Uterus (tissue), 4 donors: ENCODE measurements around the gene PLA2G4F. TPM values are rescaled to one million over a fixed set of nuclear protein-coding genes. Genes with fewer than 3 reads are reported as not detected.
"Not testable (repeated sequence)": the region's sequence is repeated elsewhere in the genome, so short reads cannot be mapped to it uniquely, and the experiment has no call there.

Source experiments
- DNase-seq, 2 donors: peaks; one replicate each; pipeline ENCODE4 v3.0.0-alpha.2; 2019 to 2020
- H3K27ac ChIP-seq, 2 donors: fragments of 200-600 bp; sonication (generic); 1 replicate in 1 of 2; 2 replicates in 1 of 2; pipeline ENCODE4 v1.5.1; 2016 to 2018
- H3K27me3 ChIP-seq, 2 donors: fragments of 200-600 bp; sonication (generic); one replicate each; pipeline ENCODE4 v1.5.1; 2018 to 2019; ENCODE audit warnings: control low read depth in 1 of 2
- H3K36me3 ChIP-seq, 2 donors: fragments of 200-600 bp; sonication (generic); one replicate each; pipeline ENCODE4 v1.5.1; 2019; ENCODE audit warnings: control low read depth in 1 of 2
- H3K4me1 ChIP-seq, 2 donors: fragments of 200-600 bp; sonication (generic); one replicate each; pipeline ENCODE4 v1.5.1; 2018 to 2019; ENCODE audit warnings: control low read depth in 1 of 2
- H3K4me3 ChIP-seq, 2 donors: fragments of 200-600 bp; sonication (generic); 1 replicate in 1 of 2; 2 replicates in 1 of 2; pipeline ENCODE4 v1.5.1; 2018 to 2019; ENCODE audit warnings: mild to moderate bottlenecking in 1 of 2
- H3K9me3 ChIP-seq, 2 donors: fragments of 200-600 bp; sonication (generic); one replicate each; pipeline ENCODE4 v1.5.1; 2019; ENCODE audit warnings: control low read depth in 1 of 2
- CTCF ChIP-seq, 4 experiments: fragments of 200-600 bp in 2 of 4; fragments of 450-650 bp in 2 of 4; sonication (generic) in 2 of 4; IDR thresholded peaks; one replicate each; pipeline ENCODE4 v1.5.1; 2016 to 2019; ENCODE audit warnings: antibody characterized with exemption in 4 of 4, mild to moderate bottlenecking in 2 of 4, moderate library complexity in 1 of 4
- POLR2A ChIP-seq, 2 donors: fragments of 450-650 bp; IDR thresholded peaks; one replicate each; pipeline ENCODE4 v1.6.1; 2016; ENCODE audit warnings: antibody characterized with exemption in 2 of 2, mild to moderate bottlenecking in 1 of 2, moderate library complexity in 1 of 2
- intact Hi-C: fragments of 100-400 bp; cut with DNase I; formaldehyde crosslinking; loops from one replicate; pipeline ENCODE4 v1.15.1; 2023; ENCODE audit warnings: low total_unique reads
- microRNA counts, 2 donors: library from miRNA; unstranded; fragments of <30 nt; microRNA quantifications; one replicate each; lab custom pipeline; 2016 to 2017
- microRNA-seq: library from miRNA; unstranded; fragments of <30 nt; microRNA quantifications from one replicate; pipeline ENCODE4, GENCODE V29; 2016; ENCODE audit warnings: borderline microRNAs expressed, borderline replicate concordance
- small RNA-seq: library from RNA; depleted of rRNA; stranded (forward); fragments of <200 nt; gene quantifications from one replicate; pipeline ENCODE3, GENCODE V24; 2016
- total RNA-seq, 4 donors: library from RNA; depleted of rRNA in 3 of 4; stranded (reverse); fragments of >200 nt in 3 of 4; gene quantifications; one replicate each; pipeline versions ENCODE4 v1.1.0 to v1.2.4, GENCODE V29; 2014 to 2023
- donor health status: DM: yes; HTN: yes; CAD: no.

The PLA2G4F gene
- total RNA-seq, 4 donors from 2014 or later, result 0.26 to 1.5 (median 0.29) TPM; not detected in 1

GRCh38 chr15:42092398-42093318 lies 63.8 kb downstream of the PLA2G4F start:
- Histone ChIP-seq H3K4me1 (no peaks in the 10 kb centered on the region), H3K36me3 (no peaks in the 10 kb centered on the region), H3K4me3 (no peak overlapping the region), H3K9me3 (no peaks in the 10 kb centered on the region), H3K27ac (no peak overlapping the region), H3K27me3 (no peaks in the 10 kb centered on the region)
- no peak for DNase-seq
- intact Hi-C loops, result no loop called here
- TF ChIP-seq POLR2A (IDR thresholded peaks at IDR 0.05) (no peak), CTCF (IDR thresholded peaks at IDR 0.05) (no peak)

- H3K27me3 ChIP-seq, DNase-seq, H3K27ac ChIP-seq, H3K4me3 ChIP-seq, H3K9me3 ChIP-seq, intact Hi-C loops, H3K4me1 ChIP-seq, H3K36me3 ChIP-seq: not testable (repeated sequence)
Measured at GRCh38 chr15:42091753-42092397, 64.6 kb downstream of the PLA2G4F start.

GRCh38 chr15:42090781-42091180 lies 65.7 kb downstream of the PLA2G4F start:
- Histone ChIP-seq H3K9me3 (no peaks in the 10 kb centered on the region), H3K27me3 (no peaks in the 10 kb centered on the region), H3K4me3 (no peak overlapping the region), H3K36me3 (no peaks in the 10 kb centered on the region), H3K27ac (no peak overlapping the region), H3K4me1 (no peaks in the 10 kb centered on the region)
- intact Hi-C loops, result no loop called here
- TF ChIP-seq POLR2A (IDR thresholded peaks at IDR 0.05) (no peak), CTCF (IDR thresholded peaks at IDR 0.05) (no peak)
- DNase-seq, result no peak

GRCh38 chr15:42090370-42090769 lies 66.1 kb downstream of the PLA2G4F start:
- TF ChIP-seq POLR2A (IDR thresholded peaks at IDR 0.05) (no peak), CTCF (IDR thresholded peaks at IDR 0.05) (no peak)

GRCh38 chr15:42089942-42090341 lies 66.5 kb downstream of the PLA2G4F start:
- H3K27me3 ChIP-seq, result no peaks in the 10 kb centered on the region
- no peak overlapping the region for H3K4me3 ChIP-seq
- H3K4me1 ChIP-seq, result no peaks in the 10 kb centered on the region
- no peaks in the 10 kb centered on the region for H3K36me3 ChIP-seq
- no peaks in the 10 kb centered on the region for H3K9me3 ChIP-seq
- no peak for TF ChIP-seq CTCF (IDR thresholded peaks at IDR 0.05)
- no peak for TF ChIP-seq POLR2A (IDR thresholded peaks at IDR 0.05)
- no peak for DNase-seq
- intact Hi-C loops, result no loop called here
- no peak overlapping the region for H3K27ac ChIP-seq

More at GRCh38 chr15:42090370-42090769, 66.1 kb downstream of the PLA2G4F start:
- intact Hi-C loops, result no loop called here
- Histone ChIP-seq H3K27ac (no peak overlapping the region), H3K36me3 (no peaks in the 10 kb centered on the region), H3K4me3 (no peak overlapping the region), H3K27me3 (no peaks in the 10 kb centered on the region), H3K4me1 (no peaks in the 10 kb centered on the region), H3K9me3 (no peaks in the 10 kb centered on the region)
- no peak for DNase-seq

MicroRNAs within 50 kb of the gene (microRNA counts, 767-probe panel; counts per million panel counts)
- microRNA hsa-miR-627 (lab: Ali Mortazavi, UCI), result 0 counts per million in 2 donors

Small RNAs within 50 kb of the gene (microRNA-seq; reads per million reads assigned to microRNA genes)
- gene MIR627, result 5.9 reads per million, percentile 7 among the genes with 10 or more reads in this experiment

Small RNAs within 50 kb of the gene (small RNA-seq; reads per million reads assigned to genes)
- gene MIR627, result not detected

Other genes starting within 250 kb of the PLA2G4F start
- 10 to 100 TPM; 12.8 to 45.2 (median 26.1) TPM for gene EHD4, start 184.1 kb downstream of the PLA2G4F start, total RNA-seq
- gene PLA2G4E, start 135.6 kb downstream of the PLA2G4F start, total RNA-seq, result not detected
- under 1 TPM in 1 of 4 donors, not detected in 3; 0.07 TPM for gene PLA2G4D, start 62.1 kb downstream of the PLA2G4F start, total RNA-seq
- gene VPS39, start 51.7 kb upstream of the PLA2G4F start, total RNA-seq, result 100 to 1,000 TPM in 1 of 4 donors, 10 to 100 TPM in 3; 59.1 to 101 (median 73.1) TPM
- gene GANC, start 116.6 kb upstream of the PLA2G4F start, total RNA-seq, result 10 to 100 TPM; 11.8 to 48.9 (median 41.3) TPM
- 10 to 100 TPM; 25.4 to 96.5 (median 66.6) TPM for gene TMEM87A, start 116.8 kb upstream of the PLA2G4F start, total RNA-seq
- 10 to 100 TPM in 2 of 4 donors, 1 to 10 TPM in 1, under 1 TPM in 1; 0.29 to 17.4 (median 9.4) TPM for gene CAPN3, start 202.9 kb upstream of the PLA2G4F start, total RNA-seq